PC-9 (cell line): ENCODE measurements around the gene BMERB1.

Experiments
- EZH2 ChIP-seq: fragments of 200-600 bp; sonication (generic); IDR thresholded peaks from 2 replicates; pipeline ENCODE4 v1.8.0; 2017; ENCODE audit warnings: antibody characterized with exemption, low read depth
- TF ChIP-seq, protein P1 (sequence below): fragments of 200-600 bp; sonication (generic); conservative IDR thresholded peaks from 2 replicates; pipeline ENCODE4 v1.6.1; 2017; ENCODE audit warnings: mixed run types, antibody characterized with exemption, mild to moderate bottlenecking, moderate library complexity

DNA sequence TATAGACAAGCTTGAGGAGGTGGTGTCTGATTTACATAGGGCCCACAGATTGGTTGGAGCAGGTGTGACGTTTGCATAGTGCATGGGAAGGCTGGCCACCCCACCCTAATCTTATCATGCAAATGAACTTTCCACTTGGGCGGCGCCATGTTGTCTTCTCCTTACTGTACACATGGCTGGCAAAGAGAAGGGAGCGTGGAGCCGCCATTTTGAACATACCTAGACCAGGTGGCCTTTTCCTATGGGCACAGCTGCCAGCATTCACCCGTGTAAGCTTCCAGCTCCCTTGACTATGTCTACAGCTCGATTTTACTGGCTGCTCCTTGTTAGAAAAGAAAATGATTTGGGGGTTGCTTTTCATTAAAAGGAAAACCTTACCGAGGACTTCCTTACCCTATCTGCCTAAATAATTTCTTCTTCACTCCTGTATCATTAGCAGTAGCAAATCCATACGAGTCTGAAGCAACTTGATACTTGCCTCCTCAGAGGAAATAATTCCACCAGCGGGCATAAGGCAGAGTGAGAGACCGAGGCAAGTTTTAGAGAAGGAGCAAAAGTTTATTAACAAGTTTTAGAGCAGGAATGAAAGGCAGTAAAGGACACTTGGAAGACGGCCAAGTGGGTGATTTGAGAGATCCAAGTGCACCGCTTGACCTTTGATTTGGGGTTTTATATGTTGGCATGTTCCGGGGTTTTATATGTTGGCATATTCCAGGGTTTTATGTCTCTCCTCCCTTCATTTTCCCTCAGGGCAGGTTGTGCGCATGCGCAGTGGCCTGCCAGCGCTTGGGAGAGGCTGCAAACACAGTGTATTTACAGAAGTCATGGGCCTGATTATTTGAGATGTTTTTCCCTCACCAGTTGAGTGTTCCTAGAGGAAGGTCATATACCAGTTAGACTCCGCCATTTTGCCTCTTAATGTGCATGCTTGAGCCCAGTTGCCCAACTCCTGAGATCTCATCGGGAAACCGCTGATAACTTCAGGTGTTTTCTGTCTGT, 142.9 kb downstream of the BMERB1 start:
- TF ChIP-seq, protein P1, sequence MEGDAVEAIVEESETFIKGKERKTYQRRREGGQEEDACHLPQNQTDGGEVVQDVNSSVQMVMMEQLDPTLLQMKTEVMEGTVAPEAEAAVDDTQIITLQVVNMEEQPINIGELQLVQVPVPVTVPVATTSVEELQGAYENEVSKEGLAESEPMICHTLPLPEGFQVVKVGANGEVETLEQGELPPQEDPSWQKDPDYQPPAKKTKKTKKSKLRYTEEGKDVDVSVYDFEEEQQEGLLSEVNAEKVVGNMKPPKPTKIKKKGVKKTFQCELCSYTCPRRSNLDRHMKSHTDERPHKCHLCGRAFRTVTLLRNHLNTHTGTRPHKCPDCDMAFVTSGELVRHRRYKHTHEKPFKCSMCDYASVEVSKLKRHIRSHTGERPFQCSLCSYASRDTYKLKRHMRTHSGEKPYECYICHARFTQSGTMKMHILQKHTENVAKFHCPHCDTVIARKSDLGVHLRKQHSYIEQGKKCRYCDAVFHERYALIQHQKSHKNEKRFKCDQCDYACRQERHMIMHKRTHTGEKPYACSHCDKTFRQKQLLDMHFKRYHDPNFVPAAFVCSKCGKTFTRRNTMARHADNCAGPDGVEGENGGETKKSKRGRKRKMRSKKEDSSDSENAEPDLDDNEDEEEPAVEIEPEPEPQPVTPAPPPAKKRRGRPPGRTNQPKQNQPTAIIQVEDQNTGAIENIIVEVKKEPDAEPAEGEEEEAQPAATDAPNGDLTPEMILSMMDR = no peak
- no peak for TF ChIP-seq EZH2
